Measurements from ENCODE around the gene APOLD1.
"Not testable (repeated sequence)": the region's sequence is repeated elsewhere in the genome, so short reads cannot be mapped to it uniquely, and the experiment has no call there.

APOLD1 gene

DNA sequence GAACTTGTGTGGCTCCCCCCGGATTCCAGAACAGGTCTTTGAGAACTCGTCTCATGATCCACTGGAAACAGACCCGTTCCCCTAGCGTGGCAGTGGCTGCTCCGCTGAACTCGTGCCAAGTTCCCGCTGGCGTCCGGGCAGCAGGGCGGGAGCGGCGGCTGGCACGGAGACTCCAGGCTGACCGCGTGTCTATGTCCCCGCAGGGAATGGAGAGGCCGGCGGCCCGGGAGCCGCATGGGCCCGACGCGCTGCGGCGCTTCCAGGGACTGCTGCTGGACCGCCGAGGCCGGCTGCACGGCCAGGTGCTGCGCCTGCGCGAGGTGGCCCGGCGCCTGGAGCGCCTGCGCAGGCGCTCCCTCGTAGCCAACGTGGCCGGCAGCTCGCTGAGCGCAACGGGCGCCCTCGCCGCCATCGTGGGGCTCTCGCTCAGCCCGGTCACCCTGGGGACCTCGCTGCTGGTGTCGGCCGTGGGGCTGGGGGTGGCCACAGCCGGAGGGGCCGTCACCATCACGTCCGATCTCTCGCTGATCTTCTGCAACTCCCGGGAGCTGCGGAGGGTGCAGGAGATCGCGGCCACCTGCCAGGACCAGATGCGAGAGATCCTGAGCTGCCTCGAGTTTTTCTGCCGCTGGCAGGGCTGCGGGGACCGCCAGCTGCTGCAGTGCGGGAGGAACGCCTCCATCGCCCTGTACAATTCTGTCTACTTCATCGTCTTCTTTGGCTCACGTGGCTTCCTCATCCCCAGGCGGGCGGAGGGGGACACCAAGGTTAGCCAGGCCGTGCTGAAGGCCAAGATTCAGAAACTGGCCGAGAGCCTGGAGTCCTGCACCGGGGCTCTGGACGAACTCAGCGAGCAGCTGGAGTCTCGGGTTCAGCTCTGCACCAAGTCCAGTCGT, 1.5 kb downstream of the APOLD1 start:
- peak; percentile 79 to 84 for DNase-seq

DNA sequence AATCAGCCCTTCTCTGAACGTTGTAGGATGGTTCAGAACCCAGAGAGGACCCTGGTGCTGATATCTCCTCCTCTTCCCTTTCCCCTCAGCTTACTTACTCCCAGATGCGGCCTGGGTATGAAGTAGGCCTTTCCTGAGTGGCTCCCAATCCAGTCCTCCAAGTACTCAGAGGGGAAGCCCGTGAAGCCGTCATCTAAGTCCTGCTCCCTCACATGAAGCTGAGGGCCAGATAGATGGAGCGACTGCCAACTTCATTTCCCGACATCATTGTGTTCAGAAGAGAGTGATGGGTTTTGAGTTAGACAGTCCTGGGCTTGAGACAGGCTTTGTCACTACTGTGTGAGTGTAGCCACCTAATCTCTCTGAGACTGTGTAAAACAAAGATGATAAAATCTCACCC, 2.7 kb downstream of the APOLD1 start:
- DNase-seq, result peak; percentile 40 to 42

DNA sequence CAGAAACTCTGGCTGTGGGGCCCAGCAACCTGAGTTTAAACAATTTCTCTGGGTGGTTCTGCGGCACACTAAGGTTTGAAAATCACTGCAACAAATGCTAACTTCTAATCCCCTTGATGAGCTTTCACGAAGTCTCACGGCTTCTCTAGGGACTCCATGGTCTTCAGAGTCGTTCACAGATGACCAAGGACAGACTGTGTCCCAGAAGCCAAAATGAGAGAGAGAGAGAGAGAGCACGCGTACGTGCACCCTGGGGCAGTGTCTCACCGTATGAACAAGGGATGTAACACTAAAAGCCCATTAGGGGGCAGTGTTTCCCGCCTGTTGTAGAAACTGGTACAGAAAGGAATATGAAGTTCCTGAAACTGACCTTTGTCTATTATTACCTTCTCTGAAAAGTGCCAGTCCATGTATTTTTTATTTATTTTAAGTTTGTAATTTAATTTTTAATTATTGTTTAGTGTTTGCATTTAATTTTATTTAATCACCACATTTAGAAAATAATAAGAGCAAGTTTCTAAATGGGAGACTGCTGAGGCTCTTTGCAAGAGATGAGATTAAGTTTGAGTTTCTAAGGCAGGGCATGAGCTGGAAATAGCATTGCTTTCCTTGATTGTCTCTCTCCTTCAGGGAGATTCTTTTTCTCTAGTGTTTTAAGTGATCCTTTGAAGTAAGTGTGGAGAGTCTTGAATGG, 3.4 kb downstream of the APOLD1 start:
- DNase-seq, result peak; percentile 60 to 64

DNA sequence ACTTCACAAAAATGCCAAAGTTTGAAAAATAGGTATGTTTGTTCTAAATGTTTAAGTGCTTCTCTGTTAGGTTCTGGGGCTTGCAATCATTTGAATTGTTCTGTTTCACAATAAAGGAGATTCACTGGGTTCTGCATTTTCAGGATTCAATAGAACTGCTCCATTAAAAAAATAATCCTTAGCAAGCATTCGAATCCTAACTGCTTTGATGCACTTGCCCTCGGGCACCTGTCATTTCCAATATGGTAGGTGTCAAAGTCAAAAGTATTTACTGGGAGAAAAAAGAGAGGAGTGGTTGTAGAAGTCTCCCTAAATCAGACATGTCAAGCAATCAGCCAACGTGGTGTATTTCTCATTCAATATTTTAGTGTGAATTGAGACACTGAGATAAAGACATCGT, 5.5 kb downstream of the APOLD1 start:
- no peak for DNase-seq

DNA sequence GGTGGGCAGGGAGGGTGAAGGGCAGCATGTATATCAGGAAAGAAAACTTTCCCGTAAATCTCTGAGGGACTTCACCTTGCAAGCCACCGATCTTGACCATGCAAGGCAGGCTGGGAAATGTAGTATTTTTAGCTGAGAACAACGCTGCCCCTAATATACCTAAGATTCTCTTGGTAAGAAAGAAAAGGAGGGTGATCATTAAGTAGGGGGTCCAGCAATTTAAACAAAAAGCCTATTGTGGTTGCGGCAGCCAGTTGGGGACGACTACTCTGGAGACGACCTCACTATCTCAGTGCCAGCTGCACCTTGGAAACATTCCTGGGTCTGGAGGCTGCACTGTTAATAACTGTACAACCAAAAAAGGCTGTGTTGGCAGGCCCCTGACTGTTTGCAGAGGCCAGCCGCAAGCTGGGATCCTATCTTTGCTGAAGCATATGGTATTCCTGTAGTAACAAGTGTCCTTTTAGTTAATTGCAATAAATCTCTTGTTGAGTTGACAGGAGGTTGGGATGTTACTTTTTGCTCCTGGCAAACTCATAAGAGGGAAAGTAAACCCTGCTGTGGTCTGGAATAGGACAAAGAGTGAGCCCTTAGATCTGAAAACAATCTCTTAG, 6.4 kb downstream of the APOLD1 start:
- no peak for DNase-seq

DNA sequence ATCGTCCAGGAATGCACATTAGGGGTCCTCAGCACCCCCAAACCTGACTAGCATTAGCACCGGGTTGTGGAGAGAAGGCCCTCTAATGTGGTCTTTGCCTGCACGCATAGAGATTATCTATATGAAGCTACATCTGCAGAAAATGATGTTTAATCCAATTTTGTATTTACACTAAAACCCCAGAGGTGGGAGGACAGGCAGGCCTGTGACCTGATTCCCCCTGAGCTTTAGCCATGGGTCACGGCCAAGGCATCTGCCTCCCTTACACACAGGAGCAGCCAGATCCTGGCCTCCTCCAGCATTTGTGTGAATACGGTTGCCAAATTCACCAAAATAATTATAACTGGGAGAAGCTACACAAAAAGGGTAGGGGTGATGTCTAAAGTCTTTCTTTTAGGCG, 7.0 kb downstream of the APOLD1 start:
- no peak for DNase-seq

DNA sequence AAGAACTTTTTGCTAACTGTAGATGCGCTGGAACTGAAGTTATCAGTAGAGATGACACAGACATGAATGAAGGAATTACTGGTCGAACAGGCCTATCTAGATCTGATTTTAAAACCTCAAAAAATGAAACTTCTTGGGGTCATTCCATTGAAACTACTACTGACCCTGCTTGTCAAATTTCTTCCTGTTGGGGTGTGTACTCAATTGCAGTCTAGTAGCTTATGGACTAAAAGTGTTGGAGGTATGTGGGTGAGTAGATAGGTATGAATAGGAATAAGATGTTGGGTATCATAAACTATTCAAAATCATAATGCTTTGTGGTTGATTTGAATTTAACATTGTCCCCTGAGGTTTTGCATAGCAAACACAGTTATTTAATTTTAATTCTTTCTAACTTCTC, 9.2 kb downstream of the APOLD1 start:
- no peak for DNase-seq

DNA sequence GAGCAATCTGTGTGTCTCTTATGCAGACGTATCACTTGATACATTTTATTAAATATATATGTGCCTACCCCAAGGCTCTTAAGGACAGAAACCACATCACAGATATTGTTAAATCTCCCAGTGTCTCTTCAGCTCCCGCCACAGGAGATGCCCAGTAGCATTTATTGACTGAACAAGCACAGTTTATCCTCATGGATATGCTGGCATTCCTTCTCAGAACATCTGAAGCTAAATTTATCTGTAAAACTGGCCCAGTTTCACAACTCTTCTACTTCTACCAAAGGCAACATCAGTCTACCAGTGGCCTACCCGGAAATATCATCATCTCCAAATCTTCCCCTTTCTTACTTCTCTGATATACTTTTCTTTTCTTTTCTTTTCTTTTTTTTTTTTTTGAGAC, 10.7 kb downstream of the APOLD1 start:
- DNase-seq, result no peak

DNA sequence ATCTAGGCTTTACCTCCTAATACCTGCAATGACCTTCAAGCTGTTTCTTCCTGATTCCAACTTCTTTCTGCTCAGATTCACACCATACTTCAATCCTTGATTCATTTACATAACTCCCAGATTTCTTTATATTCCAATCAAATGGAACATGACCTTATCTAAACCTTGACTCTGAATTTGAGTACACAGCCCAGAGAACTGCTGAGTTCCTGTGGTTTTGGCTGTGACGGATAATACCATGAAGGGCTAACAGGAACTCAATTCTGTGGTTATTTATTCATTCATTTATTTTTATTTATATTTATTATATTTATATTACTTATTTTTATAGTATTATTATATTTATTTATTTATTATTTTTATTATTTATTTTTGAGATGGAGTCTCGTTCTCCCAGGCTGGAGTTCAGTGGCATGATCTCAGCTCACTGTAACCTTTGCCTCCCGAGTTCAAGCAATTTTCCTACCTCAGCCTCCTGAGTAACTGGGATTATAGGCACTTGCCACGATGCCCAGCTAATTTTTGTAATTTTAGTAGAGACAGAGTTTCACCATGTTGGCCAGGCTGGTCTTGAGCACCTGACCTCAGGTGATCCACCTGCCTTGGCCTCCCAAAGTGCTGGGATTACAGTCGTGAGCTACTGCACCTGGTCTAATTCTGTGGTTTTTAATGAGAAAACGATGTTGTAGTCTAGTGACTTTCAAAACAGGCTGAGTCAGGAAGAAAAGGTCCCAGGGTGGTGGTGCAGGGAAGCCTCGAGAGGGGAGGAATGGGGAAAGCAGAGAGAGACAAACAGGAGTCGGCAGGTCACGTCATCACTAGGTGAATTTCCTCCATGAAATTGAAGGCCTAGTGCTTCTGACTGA, 11.7 kb downstream of the APOLD1 start:
- no peak for DNase-seq

DNA sequence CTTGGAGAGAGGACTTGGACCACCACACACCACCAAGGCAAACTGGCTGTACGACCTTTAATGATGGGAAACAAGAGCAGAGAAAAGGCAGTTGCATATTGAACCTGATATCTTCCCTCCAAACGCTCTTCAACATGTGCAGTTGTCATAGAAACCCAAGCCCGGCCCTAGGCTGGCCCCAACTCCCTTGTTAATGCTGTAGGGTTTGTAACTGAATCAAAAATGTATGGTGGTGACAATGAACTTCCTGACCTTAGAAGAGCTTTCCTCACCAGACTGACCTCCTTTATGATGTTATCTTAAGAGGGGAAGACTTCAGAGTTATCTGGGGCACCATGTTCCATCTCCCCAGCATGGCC, 12.3 kb downstream of the APOLD1 start:
- no peak for DNase-seq

DNA sequence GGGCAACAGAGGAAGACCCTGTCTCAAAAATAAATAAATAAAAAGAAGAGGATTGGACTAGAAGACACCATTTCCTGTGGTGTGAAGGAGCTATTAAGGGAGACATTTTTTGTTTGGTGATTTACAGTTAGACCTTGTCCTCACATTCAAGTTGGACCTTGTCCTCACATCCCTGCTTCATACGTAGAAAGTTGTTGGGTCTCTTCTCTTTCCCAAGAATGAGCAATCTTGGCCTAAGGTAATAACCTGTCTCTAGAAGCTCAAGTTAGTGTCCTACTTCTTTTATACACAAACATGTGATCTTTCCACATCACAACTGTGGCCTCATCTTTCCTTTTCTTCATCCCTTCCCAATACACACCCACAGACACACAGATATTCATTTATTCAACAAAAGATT, 13.0 kb downstream of the APOLD1 start:
- DNase-seq, result no peak

DNA sequence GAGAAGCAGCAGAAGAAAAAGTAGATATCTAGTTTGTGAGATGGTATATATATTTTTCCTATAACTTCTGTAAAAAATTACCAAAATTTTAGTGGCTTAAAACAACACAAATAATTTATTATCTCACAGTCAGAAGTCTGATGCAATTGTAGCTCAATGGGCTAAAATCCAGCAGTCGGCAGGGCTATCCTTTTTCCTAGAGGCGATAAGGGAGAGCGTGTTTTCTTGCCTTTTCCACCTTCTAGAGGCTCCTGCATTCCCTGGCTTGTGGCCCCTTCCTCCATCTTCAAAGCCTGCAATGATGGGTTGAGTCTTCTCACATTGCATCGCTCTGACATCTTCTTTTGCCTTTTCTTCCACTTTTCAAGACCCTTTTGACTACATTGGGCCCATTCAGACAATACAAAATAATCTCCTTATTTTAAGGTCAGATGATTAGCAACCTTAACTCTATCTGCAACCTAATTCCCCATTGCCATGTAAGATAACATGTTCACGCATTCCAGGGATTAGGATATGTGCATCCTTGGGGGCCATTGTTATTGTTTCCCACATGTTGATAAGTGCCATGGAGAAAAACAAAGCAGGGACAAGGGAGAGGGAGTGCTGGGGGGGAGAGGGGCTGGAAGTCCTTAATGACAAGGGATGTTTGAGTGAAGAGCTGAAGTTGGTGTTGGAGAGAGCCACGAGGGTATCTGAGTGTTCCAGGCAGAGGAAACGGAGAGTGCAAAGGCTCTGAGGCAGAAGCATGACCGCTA, 13.9 kb downstream of the APOLD1 start:
- DNase-seq, result no peak

DNA sequence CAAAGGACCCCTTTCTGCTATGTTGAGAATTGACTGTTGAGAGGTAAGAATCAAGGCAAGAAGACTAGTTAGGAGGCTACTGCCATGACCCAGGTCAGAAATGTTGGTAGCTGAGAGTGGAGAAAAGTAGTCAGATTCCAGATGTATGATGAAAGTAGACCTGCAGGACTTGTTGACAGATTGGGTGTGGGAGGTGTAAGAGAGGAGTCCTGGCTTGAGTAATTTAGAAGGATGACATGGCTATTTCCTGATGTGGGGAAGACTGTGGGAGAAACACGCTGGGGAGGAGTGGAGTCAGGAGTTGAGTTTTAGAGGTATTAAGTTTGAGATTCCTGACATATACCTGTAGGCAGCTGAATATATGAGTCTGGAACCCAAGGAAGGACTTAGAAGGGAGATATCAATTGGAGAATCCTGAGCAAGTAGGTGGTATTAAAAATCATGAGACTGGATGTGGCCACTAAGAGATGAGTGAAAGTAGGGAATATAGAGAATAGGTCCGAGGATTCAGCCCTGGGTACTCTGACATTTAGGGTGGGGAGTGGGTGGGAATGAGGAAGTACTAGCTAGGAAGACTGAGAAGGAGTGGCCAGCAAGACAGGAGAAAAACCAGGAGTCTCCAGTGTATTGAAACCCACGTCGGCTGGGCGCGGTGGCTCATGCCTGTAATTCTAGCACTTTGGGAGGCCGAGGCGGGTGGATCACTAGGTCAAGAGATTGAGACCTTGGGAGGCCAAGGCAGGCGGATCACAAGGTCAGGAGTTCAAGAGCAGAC, 15.1 kb downstream of the APOLD1 start:
- no peak for DNase-seq

DNA sequence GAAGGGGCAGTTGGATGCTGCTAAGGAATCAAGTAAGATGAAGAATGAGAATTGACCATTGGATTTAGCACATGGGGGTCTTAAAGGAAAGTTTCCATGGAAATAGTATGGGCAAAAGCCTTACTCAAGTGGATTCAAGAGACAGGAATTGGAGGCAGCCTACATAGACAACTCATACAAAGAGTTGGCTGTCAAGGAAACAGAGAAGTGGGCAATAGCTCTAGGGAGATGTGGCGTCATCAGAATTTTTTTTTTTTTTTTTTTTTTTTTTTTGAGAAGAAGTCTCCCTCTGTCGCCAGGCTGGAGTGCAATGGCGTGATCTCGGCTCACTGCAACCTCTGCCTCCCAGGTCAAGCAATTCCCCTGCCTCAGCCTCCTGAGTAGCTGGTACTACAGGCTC, 16.2 kb downstream of the APOLD1 start:
- DNase-seq, result not testable (repeated sequence)

DNA sequence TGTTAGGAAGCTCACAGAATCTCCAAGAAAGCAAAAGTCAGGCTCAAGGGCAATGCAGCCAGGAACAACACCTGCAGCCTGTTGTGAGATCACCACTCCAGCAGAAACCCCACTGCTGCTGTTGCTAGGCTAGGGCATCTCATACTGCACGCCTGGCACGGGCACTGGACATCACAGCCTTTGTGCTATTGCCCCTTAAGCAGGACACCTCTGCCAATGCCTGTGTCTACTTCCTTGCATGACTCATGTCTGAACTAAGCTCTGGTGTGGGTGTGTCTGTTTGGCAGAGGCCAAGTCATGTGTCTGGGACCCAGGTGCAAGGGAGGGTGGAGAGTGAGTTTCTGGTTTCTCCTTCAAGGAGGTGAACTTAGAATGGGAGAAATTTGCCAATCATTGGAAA, 17.7 kb downstream of the APOLD1 start:
- DNase-seq, result peak in 1 of 2 experiments; percentile 39

DNA sequence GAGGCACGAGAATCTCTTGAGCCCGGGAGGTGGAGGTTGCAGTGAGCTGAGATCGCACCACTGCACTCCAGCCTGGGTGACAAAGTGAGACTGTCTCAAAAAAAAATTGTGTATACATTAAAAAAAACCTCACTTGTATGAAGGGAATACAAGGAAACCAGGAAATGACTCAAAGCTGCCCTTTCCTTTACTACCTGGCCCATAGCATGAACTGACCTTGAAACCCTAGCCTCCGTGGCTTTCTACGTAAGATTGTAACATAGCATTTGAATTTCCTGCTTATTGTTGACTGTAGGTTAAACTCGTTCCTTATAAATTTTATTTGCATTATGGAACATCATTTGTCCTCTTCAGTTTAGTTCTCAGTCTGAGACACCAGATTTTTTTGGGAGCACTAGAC, 18.6 kb downstream of the APOLD1 start:
- DNase-seq, result no peak

DNA sequence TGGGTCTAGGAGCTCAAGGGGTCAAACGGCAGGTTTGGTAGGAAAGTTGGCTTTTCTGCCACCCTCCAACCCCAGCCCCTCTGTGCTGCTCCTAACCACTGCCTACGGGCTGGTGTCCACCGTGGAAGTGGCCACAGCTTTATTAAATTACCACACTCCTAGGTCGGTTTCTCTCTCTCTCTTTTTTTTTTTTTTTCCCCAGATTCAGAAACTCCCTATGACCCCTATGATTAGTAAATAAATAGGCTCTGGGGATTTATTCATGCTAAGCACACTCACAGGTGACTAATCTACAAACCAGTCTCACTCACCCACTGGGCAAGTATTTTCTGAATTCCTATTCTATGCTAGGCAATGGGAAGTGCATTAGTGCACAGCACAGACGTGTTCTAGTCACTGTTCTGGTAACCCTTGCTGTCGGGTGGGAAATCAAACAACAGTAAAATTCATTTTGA, 19.0 kb downstream of the APOLD1 start:
- DNase-seq, result no peak

DNA sequence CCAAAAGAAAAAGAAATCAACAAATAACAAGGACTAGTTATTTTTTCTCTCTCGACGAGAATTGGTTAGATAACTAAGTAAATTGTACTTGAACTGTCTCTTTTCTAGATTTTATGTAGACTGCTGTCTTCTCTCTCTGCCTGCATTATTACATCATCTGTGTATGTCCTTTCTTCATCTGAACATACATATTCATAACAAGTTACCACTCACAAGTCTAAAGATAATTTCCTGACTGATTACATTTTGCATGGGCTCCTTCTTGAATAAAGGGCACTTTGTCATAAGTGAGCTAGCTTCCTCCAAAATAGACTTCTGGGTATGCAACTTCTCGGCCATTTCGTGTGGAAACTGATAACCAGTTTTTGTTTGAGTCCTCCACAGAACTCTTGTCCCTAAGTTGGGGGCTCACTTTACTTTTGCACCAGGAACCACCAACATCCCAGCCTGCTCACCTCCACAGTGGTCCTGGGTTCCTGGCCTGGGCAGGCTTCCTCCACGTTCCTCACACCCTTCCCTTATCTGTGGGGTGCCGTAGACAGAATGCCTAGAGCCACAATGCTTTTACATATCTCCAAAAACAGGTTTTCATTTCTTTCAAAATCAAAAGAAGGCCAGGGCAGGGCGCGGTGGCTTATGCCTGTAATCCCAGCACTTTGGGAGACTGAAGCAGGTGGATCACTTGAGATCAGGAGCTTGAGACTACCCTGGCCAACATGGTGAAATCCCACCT, 21.5 kb downstream of the APOLD1 start:
- no peak for DNase-seq

DNA sequence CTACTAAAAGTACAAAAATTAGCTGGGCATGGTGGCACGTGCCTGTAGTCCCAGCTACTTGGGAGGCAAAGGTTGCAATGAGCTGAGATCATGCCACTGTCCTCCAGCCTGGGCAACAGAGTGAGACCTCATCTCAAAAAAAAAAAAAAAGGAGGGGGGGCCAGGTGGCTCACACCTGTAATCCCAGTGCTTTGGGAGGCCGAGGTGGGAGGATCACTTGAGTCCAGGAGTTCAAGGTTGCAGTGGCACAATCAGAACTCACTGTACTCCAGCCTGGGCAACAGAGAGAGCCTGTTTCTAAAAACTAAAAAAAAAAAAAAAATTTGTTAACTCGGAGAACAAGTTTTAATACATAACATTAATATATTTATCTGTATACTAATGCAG, 22.1 kb downstream of the APOLD1 start:
- DNase-seq, result not testable (repeated sequence)

DNA sequence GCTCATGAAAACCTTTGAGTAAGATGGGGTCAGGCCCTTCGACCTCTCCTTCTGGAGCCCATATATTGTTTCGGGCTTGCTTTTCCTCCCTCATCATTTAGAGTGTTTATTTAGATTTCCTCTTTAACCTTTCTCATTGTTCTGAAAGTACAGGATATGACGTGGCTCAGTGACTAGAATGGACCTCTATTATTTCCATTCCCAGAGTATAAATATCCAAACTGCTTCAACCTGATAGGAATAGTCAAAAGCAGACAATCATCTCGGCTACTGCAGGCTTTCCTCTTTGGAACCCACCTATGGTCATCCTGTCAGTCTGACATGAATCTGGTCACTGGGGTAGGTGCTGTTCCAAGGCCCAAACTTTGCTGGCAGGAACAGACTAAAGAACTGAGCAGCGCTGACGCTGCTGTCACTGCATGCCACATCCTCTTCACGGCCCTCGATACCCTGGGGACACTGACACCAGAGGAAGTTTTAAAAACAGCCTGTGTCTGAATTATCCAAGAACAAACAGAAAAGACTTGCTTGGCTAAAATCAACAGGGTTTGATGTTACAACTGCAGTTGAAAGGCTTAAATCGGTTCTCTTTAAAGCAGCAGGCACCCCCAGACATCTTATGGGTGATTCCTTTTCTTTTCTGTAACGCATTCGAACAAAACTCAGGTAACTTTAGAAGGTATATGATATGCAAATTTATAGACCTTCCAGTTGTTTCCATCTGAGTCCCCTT, 22.7 kb downstream of the APOLD1 start:
- peak; percentile 60 to 67 for DNase-seq

Data from activated T-cell treated with anti-CD3 and anti-CD28 coated beads, Interleukin-2, amount 50 U/mL, for 48 hours (primary cell).